GM21526 (cell line): Measurements from ENCODE around the gene CDHR3.

Experiments
- ATAC-seq: cut with Tn5 transposase; IDR thresholded peaks from one replicate; pipeline ENCODE4 v1.9.1; 2021; ENCODE audit warnings: moderate library complexity; ENCODE audit not compliant: unreplicated experiment, low FRiP score

The CDHR3 gene, protein sequence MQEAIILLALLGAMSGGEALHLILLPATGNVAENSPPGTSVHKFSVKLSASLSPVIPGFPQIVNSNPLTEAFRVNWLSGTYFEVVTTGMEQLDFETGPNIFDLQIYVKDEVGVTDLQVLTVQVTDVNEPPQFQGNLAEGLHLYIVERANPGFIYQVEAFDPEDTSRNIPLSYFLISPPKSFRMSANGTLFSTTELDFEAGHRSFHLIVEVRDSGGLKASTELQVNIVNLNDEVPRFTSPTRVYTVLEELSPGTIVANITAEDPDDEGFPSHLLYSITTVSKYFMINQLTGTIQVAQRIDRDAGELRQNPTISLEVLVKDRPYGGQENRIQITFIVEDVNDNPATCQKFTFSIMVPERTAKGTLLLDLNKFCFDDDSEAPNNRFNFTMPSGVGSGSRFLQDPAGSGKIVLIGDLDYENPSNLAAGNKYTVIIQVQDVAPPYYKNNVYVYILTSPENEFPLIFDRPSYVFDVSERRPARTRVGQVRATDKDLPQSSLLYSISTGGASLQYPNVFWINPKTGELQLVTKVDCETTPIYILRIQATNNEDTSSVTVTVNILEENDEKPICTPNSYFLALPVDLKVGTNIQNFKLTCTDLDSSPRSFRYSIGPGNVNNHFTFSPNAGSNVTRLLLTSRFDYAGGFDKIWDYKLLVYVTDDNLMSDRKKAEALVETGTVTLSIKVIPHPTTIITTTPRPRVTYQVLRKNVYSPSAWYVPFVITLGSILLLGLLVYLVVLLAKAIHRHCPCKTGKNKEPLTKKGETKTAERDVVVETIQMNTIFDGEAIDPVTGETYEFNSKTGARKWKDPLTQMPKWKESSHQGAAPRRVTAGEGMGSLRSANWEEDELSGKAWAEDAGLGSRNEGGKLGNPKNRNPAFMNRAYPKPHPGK

DNA sequence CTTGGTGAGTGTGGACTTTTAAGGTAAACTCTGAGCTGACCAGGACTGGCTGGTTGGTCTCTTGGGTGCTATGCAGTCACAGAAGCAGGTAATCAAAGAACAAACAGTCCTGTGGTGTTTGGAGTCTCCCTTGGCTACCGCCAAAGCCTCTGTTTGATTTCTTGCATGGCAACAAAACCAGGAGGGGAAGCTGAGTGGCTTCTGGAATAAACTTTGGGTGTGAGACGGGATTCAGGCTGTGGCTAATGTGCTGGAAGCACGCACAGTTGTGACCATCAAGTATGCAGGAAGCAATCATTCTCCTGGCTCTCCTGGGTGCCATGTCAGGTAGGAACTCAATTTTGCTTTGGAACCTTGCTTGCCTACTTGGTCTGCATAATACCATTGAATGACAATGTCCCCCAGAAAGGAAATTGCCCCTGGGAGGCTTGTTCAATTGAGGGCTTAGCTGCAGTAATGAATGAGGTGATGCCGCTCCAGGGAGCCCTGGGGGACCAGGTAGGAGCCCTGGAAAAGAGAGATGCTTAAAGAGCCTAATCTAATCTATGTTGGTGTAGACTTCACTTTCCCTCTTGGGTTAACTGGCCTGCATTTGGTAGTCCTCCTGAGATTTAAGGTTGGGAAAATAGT, at the start of gene CDHR3:
TSS of gene CDHR3 (plus strand) at position 227 of the 630 bp plus-strand sequence. CDS start at position 282, 55 bp downstream.
- no peak for ATAC-seq

DNA sequence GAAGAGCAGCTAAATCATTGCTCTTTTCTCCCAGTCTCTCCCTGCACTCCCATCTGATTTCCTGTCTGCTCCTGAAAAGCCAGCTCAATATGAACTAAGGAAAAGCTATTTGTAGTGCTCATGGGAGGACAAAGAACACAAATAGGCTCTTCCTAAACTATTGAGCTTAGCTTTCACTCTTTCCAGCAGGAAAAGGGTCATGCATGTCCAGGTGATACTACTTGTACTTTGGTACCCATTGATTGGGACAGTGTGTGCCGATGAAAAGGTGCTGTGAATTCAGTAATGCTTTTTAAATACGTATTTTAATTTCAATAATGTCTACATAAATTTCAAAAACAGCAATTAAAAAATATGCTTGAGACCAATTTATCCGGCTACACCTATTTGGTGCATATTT, 49.1 kb upstream of the CDHR3 start:
- ATAC-seq = no peak

DNA sequence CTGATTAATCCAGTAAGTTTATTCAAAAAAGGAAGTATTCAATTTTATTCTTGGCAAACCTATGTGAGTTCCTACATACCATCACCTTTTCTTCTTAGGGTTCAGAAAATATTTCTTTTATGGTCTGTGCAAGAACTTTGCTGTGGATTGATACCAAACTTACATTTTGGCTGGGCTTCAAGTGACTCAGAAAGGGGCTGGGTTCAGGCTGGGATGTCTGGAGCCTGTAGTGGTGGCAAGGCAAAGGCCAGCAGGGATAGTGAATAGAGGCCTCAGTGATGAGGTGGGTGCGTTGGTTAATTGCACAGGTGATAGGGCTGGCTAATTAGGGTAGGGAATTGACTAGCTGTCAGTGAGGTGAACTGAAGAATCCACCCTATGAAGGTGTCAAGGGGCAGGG, 46.5 kb upstream of the CDHR3 start:
- no peak for ATAC-seq

DNA sequence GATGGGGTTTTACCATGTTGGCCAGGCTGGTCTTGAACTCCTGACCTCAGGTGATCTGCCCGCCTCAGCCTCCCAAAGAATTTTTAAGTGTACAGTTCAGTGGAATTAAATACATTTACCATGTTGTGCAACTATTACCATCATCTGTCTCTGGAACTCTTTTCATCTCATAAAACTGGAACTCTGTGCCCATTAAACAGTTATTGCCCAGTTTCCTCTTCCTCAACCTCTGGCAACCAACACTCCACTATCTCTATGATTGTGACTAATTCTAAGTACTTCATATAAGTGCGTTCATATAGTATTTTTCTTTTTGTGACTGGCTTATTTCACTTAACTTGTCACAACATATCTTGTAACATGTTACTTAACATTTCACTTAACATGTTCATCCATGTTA, 45.4 kb upstream of the CDHR3 start:
- ATAC-seq = no peak

DNA sequence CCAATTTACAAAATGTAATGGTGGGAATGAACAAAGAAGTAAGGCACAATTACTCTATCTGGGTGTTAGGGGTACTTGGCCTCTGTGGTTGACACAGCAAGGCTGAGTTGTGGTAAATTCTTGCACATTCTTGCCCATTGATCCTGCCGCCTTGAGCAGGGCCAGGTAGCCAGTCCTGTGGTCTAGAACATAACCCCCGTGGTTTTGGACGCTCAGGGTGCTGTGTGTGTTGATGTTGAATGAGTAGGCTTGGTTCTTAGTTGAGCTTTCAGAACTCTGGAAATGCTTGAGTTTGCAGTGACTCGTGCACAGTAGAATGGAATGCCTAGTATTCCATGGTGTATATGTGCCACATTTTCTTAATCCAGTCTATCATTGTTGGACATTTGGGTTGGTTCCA, 42.3 kb upstream of the CDHR3 start:
- no peak for ATAC-seq

DNA sequence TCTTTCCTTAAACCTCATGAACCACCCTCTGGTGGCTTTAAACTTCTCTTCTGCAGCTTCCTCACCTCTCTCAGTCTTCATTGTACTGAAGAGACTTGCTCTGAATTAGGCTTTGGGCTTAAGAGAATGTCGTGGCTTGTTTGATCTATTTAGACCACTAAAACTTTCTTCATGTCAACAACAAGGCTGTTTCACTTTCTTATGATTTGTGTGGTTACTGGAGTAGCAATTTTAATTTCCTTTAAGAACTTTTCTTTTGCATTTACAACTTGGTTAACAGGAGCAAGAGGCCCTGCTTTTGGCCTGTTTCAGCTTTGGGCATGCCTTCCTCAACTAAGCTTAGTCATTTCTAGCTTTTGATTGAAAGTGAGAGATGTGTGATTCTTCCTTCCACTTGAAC, 38.1 kb upstream of the CDHR3 start:
- no peak for ATAC-seq

DNA sequence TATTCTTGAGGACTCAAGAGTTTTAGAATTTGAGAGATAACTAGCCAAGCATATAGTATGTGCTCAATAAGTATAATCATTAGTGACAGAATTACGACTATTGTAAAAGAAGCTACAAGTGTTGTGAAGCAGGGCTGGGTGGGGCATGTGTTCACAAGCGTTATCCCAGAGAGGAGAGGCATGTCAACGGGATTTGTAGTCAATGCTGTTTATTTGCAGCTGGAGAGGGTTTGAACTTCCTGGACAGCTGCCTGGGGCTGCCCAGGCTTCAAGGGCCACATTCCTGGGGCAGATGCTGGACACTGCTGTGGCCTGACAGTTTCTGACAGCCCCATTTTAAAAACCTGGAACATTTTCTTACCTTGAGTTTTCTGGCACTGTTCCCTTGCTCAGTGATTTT, 36.9 kb upstream of the CDHR3 start:
- no peak for ATAC-seq

DNA sequence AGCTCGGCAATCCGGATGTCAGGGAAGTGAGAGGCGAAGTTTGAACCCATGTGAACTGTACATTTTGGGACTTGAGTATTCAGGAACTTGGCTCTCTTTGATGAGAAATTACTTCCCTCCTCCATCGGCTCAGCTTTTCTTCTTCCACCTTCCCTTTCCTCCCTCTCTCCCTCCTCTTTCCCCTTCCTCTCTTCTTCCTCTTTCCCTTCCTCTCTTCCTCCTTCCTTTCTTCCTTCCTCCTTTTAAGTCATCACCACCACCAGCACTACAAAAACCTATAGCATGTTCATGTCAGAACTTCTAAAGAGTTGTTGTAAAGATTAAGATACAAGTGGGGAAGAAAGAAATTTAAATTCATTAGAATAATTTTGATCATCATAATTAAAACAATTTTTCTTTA, 31.9 kb upstream of the CDHR3 start:
- no peak for ATAC-seq

DNA sequence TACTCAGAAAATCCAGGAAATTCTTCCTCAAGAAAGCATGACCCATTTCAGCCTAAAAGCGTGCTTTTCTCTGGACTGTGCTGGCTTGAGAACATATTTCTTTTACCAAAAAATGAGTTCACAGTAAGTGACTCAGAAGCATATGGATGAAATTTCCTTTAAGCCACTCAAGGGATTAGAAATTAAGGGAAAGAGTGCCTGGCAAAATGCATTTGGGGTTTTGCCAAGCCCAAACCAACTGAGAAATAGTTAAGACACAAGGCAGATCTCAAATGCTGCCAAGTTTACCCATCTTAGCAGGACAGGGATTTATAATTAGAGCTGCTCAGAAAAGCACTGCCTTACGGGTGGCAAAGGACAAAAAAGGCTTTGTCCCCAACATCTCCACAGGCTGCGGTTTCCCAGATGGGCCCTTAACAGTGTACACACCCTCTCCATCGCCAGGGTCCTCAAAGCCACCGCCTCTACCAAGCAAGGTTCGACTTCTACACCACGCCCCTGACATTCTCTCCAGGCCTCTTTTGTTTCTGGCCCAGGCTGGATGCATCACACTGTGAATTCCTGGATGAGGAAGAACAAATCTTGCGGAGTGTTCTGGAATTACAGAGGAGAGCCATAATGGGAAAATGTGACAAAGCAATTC, 30.1 kb upstream of the CDHR3 start:
- ATAC-seq = no peak

DNA sequence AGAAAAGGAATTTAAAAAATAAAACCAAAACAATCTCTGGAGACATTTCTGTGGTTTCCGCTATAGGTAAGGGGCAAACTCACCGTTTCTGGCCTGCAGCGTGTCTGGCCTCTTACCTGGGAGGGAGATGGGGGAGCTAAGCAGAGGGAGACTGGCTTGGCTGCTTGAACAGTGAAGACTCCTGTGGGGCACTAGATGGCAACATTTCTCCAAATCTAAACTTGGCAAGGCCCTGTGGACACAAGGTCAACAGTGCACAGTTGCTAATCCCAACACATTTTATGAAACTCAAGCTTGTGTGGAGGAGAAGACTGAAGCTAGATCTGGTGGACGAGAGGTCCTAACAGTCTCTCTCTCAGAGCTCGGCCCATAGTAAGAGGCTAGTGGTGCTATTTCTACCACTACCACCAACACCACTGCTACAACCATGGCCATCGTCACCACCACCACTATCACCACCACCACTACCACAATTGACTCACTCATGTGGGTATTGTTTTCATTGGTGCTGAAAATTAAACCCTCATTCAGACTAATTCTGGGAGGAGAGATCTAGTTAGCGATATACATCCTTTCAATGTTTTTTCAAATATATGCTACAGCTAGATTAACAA, 28.4 kb upstream of the CDHR3 start:
- no peak for ATAC-seq

DNA sequence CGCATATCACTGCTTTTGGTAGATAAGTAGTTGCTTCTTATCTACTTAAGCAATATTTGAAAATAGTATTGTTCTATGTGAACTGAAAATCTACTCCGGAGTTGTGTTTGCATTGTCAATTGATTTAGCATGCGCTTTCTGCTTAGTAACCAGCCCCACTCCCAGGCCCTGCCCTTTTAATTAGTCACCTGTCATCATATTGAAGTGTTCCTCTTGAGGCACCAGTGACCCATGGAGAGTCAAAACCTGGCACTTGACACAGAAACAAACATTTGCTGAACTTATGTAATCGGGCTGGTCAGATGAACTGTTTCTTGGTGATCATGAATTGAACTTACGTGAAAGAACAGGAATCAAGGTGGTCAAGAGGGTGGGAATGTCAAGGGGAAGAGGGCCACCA, 27.8 kb upstream of the CDHR3 start:
- ATAC-seq = no peak

DNA sequence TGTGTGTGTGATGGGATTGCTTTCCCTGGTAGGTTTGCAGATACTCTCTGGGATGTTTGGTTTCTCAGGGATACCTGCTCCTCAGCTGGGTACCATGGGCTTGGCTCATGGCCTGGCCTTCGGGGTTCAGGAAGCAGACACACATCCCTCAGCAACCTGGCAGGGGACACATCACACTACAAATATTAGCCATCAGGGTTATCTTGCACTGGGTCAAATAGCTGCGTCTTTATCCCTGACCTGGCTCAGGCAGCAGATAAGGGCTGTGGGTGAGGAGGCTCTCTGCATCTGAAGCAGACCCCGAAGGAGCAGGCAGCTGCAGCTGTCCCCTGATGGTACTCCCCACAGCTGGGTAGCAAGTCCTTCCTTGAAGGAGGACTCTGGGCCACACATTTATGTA, 25.7 kb upstream of the CDHR3 start:
- no peak for ATAC-seq

DNA sequence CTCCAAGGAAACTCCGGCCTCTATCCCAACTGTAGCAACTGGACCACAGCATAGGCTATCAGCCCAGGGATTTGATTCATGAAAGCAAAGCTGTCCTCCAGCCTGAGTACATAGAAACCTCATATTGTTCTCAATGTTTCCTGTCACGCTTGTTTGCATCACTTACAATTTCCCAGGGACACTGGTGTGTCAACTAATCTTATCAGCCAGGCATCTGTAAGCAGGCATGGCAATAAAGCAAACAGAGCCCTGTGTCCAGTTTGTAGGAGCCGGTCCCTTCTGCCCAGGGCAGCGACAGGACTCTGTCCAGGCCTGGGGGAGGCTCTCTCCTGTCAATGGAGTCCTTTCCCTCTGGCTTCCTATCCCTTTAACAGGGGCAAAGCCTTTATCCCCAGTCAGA, 23.0 kb upstream of the CDHR3 start:
- no peak for ATAC-seq

DNA sequence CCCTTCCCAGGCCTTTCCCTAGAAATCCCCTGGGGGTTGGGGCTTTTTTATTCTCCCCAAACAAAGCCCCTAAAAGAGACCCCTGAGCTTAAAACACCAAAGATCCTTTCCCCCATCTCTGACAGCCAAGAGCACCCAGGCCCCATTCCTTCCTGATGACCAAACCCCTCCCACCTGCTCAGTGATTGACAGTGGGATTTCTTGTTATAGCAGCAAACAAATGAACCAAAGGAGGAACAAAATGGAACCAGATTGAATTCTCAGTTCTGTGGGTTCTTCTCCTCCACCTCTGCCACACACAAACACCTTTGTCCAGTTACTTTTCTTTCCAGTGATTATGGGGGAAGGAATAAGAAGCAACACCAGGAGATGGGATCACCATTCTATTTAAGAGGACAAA, 21.5 kb upstream of the CDHR3 start:
- ATAC-seq = no peak

DNA sequence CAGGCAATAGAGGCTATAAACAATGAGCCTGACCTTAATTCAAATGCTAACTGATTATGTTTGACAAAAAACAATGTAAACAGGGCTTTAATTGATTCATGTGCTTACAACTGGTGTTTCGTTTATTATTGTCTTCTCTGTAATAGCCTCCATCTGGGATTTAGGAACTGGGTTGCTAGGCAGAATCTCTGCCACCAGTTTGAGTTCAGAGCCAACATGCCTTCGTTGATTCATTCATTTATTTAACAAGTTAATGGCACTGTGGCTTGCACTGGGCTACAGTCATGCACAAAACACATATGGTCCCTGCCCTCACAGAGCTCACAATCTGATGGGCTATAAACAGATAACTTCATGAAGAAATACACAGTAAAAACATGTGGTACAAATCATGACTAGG, 19.6 kb upstream of the CDHR3 start:
- no peak for ATAC-seq

DNA sequence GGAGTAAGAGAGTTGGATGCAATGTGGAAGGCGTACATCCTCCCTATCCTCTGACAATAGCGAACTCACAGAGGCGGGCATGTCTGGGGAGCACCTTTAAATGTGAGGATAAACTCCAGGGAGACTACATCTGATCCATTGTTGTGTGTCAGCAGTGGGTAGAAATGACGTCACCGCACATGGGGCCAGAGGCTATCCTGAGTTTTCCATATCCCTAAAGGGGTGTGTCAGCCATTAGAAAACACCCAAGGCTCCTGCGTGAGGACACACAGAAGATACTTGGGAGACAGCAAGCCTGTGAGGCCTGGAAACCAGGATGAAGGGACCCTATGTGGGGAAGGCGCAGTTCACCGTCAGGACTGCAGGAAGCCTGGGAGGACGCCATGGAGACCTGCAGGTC, 17.2 kb upstream of the CDHR3 start:
- no peak for ATAC-seq

DNA sequence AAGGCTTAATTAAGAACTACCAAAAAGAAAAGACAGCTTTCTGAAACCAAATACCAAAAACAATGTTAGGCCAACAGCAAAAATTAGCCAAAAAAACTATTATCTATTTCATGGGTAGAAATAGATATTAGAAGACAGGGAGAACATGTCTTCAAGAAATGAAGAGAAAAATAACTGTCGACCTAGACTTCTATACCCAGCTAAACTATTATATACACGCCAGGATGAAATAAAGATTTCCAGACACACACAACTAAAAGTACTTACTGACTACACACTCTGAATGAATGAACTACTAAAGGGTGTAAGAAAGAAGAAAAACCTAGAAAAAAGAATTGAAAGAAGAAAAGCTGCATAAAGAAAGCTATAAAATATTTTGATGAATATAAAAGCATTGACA, 11.5 kb upstream of the CDHR3 start:
- ATAC-seq = no peak

DNA sequence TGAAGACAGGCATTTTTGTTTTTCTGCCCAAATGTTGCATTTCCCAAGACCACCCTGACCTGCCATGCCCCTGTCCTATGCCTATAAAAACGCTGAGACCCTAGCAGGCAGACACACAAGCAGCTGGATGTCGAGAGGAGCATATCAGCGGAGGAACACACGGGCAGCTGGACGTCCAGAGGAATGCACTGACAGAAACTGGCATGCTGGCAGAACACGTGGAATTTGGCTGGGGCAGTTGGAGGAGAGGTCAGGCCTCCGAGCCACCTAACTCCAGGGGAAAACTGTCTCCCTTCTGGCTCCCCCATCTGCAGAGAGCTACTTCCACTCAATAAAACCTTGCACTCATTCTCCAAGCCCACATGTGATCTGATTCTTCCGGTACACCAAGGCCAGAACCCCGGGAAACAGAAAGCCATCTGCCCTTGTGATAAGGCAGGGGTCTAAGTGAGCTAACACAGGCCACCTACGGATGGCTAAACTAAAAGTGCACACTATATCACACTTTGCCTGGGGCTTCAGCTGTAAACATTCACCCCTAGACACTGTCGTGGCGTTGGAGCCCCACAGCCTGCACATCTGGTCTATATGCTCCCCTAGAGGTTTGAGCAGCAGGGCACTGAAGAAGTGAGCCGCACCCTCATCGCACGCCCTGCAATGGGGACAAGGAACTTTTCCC, 10.0 kb upstream of the CDHR3 start:
- ATAC-seq = no peak

DNA sequence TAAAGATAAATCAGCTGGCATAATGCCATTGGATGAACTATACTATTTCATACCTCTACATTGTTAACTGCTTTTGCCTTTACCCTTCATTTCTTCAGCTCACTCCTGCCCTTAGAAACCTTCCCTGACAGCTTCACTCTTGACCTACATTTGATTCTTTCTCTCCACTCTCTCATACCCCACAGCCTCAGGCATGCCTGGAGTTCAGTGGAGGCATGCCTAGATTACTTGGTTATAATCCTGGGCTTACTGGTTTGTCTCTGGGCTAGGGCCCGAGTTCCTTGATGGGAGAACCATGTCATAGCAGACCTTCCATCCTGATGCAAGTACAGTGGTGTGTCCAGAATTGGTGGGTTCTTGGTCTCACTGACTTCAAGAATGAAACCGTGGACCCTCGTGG, 8.4 kb upstream of the CDHR3 start:
- ATAC-seq = no peak
